Heart right ventricle (tissue), 16 donors: ENCODE data around the gene LPAR1. TPM values are rescaled to one million over a fixed set of nuclear protein-coding genes. Genes with fewer than 3 reads are reported as not detected.

Source experiments
- ATAC-seq, 8 donors: fragments of 200-7000 bp; cut with Tn5 transposase; one replicate each; pipeline ENCODE4 v1.9.1; 2020; ENCODE audit warnings: mild to moderate bottlenecking in 8 of 8, moderate library complexity in 8 of 8, moderate number of reproducible peaks in 1 of 8
- DNase-seq, 2 donors: peaks; one replicate each; pipeline ENCODE4 v3.0.0-alpha.2; 2020
- H3K27ac ChIP-seq, 10 donors: fragments of 200-600 bp; sonication (generic) in 2 of 10; one replicate each; pipeline versions ENCODE4 v1.5.0 to v1.8.0; 2020 to 2022; ENCODE audit warnings: mild to moderate bottlenecking in 3 of 10
- H3K27me3 ChIP-seq, 7 donors: fragments of 200-600 bp; one replicate each; pipeline ENCODE4 v1.8.0; 2021 to 2022; ENCODE audit warnings: mild to moderate bottlenecking in 2 of 7
- H3K36me3 ChIP-seq, 9 donors: fragments of 200-600 bp; sonication (generic) in 1 of 9; one replicate each; pipeline versions ENCODE4 v1.5.0 to v1.8.0; 2020 to 2022; ENCODE audit warnings: mild to moderate bottlenecking in 2 of 9
- H3K4me1 ChIP-seq, 9 donors: fragments of 200-600 bp; sonication (generic) in 1 of 9; one replicate each; pipeline versions ENCODE4 v1.5.0 to v1.8.0; 2020 to 2022; ENCODE audit warnings: mild to moderate bottlenecking in 4 of 9
- H3K4me3 ChIP-seq, 10 donors: fragments of 200-600 bp; sonication (generic) in 2 of 10; one replicate each; pipeline versions ENCODE4 v1.5.0 to v1.8.0; 2020 to 2022; ENCODE audit warnings: mild to moderate bottlenecking in 7 of 10, moderate library complexity in 2 of 10
- H3K9me3 ChIP-seq, 11 donors: fragments of 200-600 bp in 10 of 11; sonication (generic) in 2 of 11; one replicate each; pipeline versions ENCODE4 v1.5.0 to v1.8.0; 2013 to 2022; ENCODE audit warnings: mild to moderate bottlenecking in 2 of 11, control low read depth in 1 of 11, moderate library complexity in 1 of 11
- WGBS, 2 donors: extraction: QIAGEN DNeasy Blood & Tissue Kit; methylation state at CpG; one replicate each; pipeline ENCODE4 v1.1.7; 2013; ENCODE audit warnings: inconsistent platforms in 1 of 2; 5-methylcytosine and 5-hydroxymethylcytosine counted together
- intact Hi-C, 10 donors: fragments of 100-400 bp; cut with DNase I; formaldehyde crosslinking; loops; one replicate each; pipeline versions ENCODE4 v1.11.1 to v1.14.2; 2022
- polyA plus RNA-seq, 2 donors: library from polyadenylated mRNA; stranded (reverse); fragments of 200-250 nt; gene quantifications; one replicate each; pipeline ENCODE4 v1.2.3, GENCODE V29; 2013
- total RNA-seq, 10 donors: library from RNA; stranded (reverse); fragmentation: NEBNext Ultra II Directional in 3 of 10; extraction: Animal tissue kit (Norgen Biotek cat#: 25700) in 3 of 10; gene quantifications; one replicate each; pipeline versions ENCODE4 v1.2.1 to v1.2.4, GENCODE V29; 2021 to 2023
- TF ChIP-seq, protein P1 (sequence below), 9 donors: fragments of 200-600 bp; sonication (generic) in 2 of 9; IDR thresholded peaks; one replicate each; pipeline versions ENCODE4 v1.5.0 to v1.8.0; 2021 to 2022; ENCODE audit warnings: antibody characterized with exemption in 9 of 9, mild to moderate bottlenecking in 5 of 9, moderate library complexity in 1 of 9
- donor health status: Arrhythmogenic right ventricular cardiomyopathy.
- donor health status: ischemic (EF 13 %, LVEDD 7.1; RV severe dilation, severe dysfunction).
- donor health status: healthy with polysubstance abuse.
- donor health status: DM: no; HTN: yes; CAD: no.
- donor health status: DM: no; HTN: no; CAD: no.
- donor health status: ischemic (EF 25% LVEDD 6.9; RV normal size, moderate dysfunction).
- donor health status: ischemic (EF 25% LVEDD 5.7; RV mildly dilated, moderate dysfunction).
- donor health status: healthy.
- donor health status: DM: yes; HTN: yes; CAD: no.
- donor health status: Ischemic cardiomyopathy.
- donor health status: ischemic (EF 35%, LVEDD 5.7; RV mildly dilated, moderate dysfunction).
- donor health status: nonischemic (EF 11% LVEDD 7.7; RV severe dilation, severe dysfunction).
- donor health status: DM: yes; HTN: yes; CAD: no.
- donor health status: PGD.
- donor health status: ischemic (EF 29% LVEDD 5.4; RV normal size, mild dysfunction).
- donor health status: nonischemic (EF 23%, LVEDD 6.1; RV moderate dilation, normal function).

The LPAR1 gene
- total and polyA plus RNA-seq, 12 donors = 4.0 to 16.6 (median 7.7) TPM

- TF ChIP-seq, protein P1, sequence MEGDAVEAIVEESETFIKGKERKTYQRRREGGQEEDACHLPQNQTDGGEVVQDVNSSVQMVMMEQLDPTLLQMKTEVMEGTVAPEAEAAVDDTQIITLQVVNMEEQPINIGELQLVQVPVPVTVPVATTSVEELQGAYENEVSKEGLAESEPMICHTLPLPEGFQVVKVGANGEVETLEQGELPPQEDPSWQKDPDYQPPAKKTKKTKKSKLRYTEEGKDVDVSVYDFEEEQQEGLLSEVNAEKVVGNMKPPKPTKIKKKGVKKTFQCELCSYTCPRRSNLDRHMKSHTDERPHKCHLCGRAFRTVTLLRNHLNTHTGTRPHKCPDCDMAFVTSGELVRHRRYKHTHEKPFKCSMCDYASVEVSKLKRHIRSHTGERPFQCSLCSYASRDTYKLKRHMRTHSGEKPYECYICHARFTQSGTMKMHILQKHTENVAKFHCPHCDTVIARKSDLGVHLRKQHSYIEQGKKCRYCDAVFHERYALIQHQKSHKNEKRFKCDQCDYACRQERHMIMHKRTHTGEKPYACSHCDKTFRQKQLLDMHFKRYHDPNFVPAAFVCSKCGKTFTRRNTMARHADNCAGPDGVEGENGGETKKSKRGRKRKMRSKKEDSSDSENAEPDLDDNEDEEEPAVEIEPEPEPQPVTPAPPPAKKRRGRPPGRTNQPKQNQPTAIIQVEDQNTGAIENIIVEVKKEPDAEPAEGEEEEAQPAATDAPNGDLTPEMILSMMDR (IDR thresholded peaks at IDR 0.05) = no peak
- WGBS, 2 donors = 85 to 87% methylated on average over 4 of the region's 4 CpGs
- DNase-seq (no peak), ATAC-seq (no peak)
- no peaks in the 10 kb centered on the region for H3K9me3 ChIP-seq
- intact Hi-C loops = no loop called here
- peaks cover 0 to 4% (median 0%) of the 10 kb centered on the region in 9 donors for H3K4me1 ChIP-seq
- H3K27ac ChIP-seq = no peak overlapping the region
- no peaks in the 10 kb centered on the region for H3K27me3 ChIP-seq
- no peak overlapping the region for H3K4me3 ChIP-seq
- H3K36me3 ChIP-seq = peaks cover 0 to 39% (median 0%) of the 10 kb centered on the region in 9 donors
Observed at GRCh38 chr9:110969971-110970386, 68.3 kb downstream of the LPAR1 start.

- Histone ChIP-seq H3K27me3 (no peaks in the 10 kb centered on the region), H3K4me1 (no peaks in the 10 kb centered on the region), H3K4me3 (no peak overlapping the region), H3K27ac (no peak overlapping the region), H3K9me3 (no peaks in the 10 kb centered on the region), H3K36me3 (peaks cover 0 to 39% (median 0%) of the 10 kb centered on the region in 9 donors)
- intact Hi-C loops = no loop called here
- 73 to 76% methylated on average over 4 of the region's 4 CpGs for WGBS, 2 donors
- ATAC-seq (no peak), DNase-seq (no peak)
- TF ChIP-seq, protein P1 (IDR thresholded peaks at IDR 0.05) = no peak
Observed at GRCh38 chr9:110968096-110968495, 70.2 kb downstream of the LPAR1 start.

DNA sequence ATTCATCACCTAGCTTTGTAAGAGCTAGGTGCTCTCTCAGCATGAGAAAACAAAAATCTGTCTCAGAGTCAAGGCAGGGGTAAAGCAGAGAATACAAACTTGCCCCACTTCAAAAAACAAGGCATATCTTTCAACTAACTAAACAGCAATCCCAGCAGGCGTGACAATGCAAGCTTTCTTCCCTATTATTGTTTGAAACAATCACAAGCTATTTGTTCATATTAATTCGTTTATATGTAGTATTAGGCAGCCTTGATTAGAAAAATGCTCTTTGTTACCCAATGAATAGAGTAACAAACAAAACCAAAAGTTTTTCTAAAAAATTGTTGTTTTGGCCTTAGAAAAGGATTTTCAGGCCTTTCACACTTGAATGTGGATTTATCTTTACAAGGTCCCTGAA, 71.1 kb downstream of the LPAR1 start:
- ATAC-seq (no peak), DNase-seq (no peak)
- TF ChIP-seq, protein P1 (IDR thresholded peaks at IDR 0.05) = no peak

DNA sequence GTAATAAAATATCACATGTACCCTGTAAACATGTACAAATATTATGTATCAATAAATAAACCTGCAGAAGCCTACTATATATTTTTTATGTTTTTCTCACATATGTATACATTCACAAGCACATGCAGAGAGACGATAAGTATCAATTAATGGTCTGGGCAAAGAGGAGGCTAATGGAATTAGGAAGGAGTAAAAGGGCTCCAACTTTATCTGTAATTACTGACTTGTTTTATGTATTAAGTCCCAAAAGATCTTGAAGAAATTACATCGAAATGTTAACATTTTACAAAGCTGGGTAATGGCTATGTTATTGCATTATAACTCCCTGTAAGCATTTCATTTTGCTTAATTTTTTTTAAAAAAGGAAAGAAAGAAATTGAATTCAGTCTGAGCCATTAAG, 78.0 kb downstream of the LPAR1 start:
- H3K27ac ChIP-seq = no peak overlapping the region
- intact Hi-C loops = no loop called here
- DNase-seq (no peak), ATAC-seq (no peak)
- no peaks in the 10 kb centered on the region for H3K4me1 ChIP-seq
- no peaks in the 10 kb centered on the region for H3K36me3 ChIP-seq
- peaks cover 0 to 39% (median 14%) of the 10 kb centered on the region in 11 donors for H3K9me3 ChIP-seq
- WGBS, 2 donors = 78% methylated on average over 2 of the region's 2 CpGs
- H3K27me3 ChIP-seq = peaks cover 0 to 18% (median 0%) of the 10 kb centered on the region in 7 donors
- TF ChIP-seq, protein P1 (IDR thresholded peaks at IDR 0.05) = no peak
- no peak overlapping the region for H3K4me3 ChIP-seq

More for the DNA sequence above, 71.1 kb downstream of the LPAR1 start:
- no peaks in the 10 kb centered on the region for H3K27me3 ChIP-seq
- H3K36me3 ChIP-seq = peaks cover 0 to 37% (median 0%) of the 10 kb centered on the region in 9 donors
- no peaks in the 10 kb centered on the region for H3K4me1 ChIP-seq
- intact Hi-C loops = no loop called here
- 80 to 83% methylated on average over 2 of the region's 2 CpGs for WGBS, 2 donors
- no peak overlapping the region for H3K4me3 ChIP-seq
- no peaks in the 10 kb centered on the region for H3K9me3 ChIP-seq
- no peak overlapping the region for H3K27ac ChIP-seq
